Smooth muscle cell (in vitro differentiated cells): ENCODE measurements around the gene DNAJC18. TPM values are rescaled to one million over a fixed set of nuclear protein-coding genes. Genes with fewer than 3 reads are reported as not detected.

ENCODE experiments used
- DNase-seq: peaks from one replicate; lab custom pipeline; 2025; ENCODE audit not compliant: unreplicated experiment; lab: John Stamatoyannopoulos, UW
- H2AFZ ChIP-seq: fragments of 200-600 bp; sonication (generic); 2 replicates; pipeline ENCODE4 v1.6.0; 2016; ENCODE audit warnings: antibody characterized with exemption, low read depth, mild to moderate bottlenecking
- H3F3A ChIP-seq: fragments of 200-600 bp; sonication (generic); 2 replicates; pipeline ENCODE4 v1.6.0; 2017; ENCODE audit warnings: antibody characterized with exemption, low read depth
- H3K27ac ChIP-seq: fragments of 200-600 bp; sonication (generic); 2 replicates; pipeline ENCODE4 v1.5.1; 2016; ENCODE audit warnings: low read depth, mild to moderate bottlenecking
- H3K27me3 ChIP-seq: fragments of 200-600 bp; sonication (generic); 2 replicates; pipeline ENCODE4 v1.6.1; 2016; ENCODE audit warnings: low read depth, mild to moderate bottlenecking
- H3K36me3 ChIP-seq: fragments of 200-600 bp; sonication (generic); 2 replicates; pipeline ENCODE4 v1.5.1; 2016; ENCODE audit warnings: low read depth
- H3K4me1 ChIP-seq: fragments of 200-600 bp; sonication (generic); 2 replicates; pipeline ENCODE4 v1.5.1; 2016; ENCODE audit warnings: low read depth
- H3K4me2 ChIP-seq: fragments of 200-600 bp; sonication (generic); 2 replicates; pipeline ENCODE4 v1.6.0; 2016; ENCODE audit warnings: mild to moderate bottlenecking
- H3K4me3 ChIP-seq: fragments of 200-600 bp; sonication (generic); 2 replicates; pipeline ENCODE4 v1.5.1; 2016; ENCODE audit warnings: mild to moderate bottlenecking
- H3K79me2 ChIP-seq: fragments of 200-600 bp; sonication (generic); 2 replicates; pipeline ENCODE4 v1.6.0; 2016; ENCODE audit warnings: low read depth, mild to moderate bottlenecking
- H3K9ac ChIP-seq: fragments of 200-600 bp; sonication (generic); 2 replicates; pipeline ENCODE4 v1.6.0; 2016; ENCODE audit warnings: low read depth
- H3K9me3 ChIP-seq: fragments of 200-600 bp; sonication (generic); replicated peaks from 2 replicates; pipeline ENCODE4 v1.5.1; 2016; ENCODE audit warnings: low read depth
- H4K20me1 ChIP-seq: fragments of 200-600 bp; sonication (generic); 2 replicates; pipeline ENCODE4 v1.6.0; 2016; ENCODE audit warnings: low read depth
- WGBS: methylation state at CpG from one replicate; pipeline ENCODE4 v1.1.7; 2016; ENCODE audit warnings: low lambda C conversion rate; 5-methylcytosine and 5-hydroxymethylcytosine counted together
- polyA plus RNA-seq: library from polyadenylated mRNA; unstranded; fragments of >200 nt; fragmentation: Nextera tagmentation; extraction: Ambion mirVana; gene quantifications from 2 replicates; pipeline ENCODE4 v1.2.1, GENCODE V29; 2016
- total RNA-seq: library from RNA; depleted of rRNA; stranded (reverse); fragments of >200 nt; gene quantifications from 2 replicates; pipeline ENCODE4 v1.2.3, GENCODE V29; 2014
- TF ChIP-seq, protein P1 (sequence below): fragments of 200-600 bp; sonication (generic); IDR thresholded peaks from 2 replicates; pipeline ENCODE4 v1.5.1; 2017; ENCODE audit warnings: borderline replicate concordance, mild to moderate bottlenecking, antibody characterized with exemption; ENCODE audit not compliant: insufficient read depth, poor library complexity, severe bottlenecking

Gene DNAJC18
- total and polyA plus RNA-seq, 2 experiments from 2014 or later: 9.6 to 16.9 TPM

DNA sequence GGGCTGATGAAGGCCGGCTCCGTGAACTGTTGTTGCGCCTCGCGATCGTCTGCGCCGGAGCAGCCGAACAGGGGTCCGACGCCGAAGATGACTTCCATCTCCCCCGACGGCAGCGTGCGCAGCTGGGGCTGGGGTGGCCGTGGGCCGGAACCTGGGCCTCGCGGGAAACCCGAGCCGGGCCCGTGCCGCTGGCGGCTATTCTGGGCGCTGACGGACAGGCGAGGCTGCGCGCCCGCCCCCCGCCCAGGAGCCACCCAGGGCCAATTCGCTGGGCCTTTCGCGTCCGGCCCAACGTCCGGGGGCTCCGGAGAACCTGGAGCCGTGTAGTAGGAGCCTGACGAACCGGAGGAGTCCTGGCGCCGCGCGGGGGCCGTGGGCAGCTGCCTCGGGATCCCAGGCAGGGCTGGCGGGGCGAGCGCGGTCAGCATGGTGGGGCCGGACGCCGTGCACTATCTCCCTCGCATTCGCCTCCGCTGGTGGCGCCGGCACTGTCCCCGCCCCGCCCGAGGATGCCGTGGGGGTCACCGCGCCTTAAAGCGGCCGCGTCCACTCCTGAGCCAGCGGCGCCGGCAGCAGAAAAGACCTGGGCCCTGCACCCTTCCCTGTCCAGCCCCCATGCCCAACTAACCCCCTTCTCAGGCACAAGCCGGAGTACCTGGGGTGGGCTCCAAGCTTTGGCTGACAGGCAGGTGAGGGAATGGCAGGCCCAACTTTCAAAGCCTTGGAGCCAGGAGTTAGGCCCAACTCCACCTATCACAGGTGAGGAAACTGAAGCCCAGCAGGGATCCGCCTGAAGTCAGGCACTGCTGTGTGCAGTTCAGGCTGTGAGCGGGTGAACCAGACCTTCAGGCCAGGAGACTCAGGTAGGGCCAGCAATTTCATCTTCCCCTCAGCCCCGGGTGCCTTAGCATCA is 44.4 kb downstream of the DNAJC18 start, which contains the start of gene PROB1:
PROB1 (minus strand) TSS at position 451 of the 913 bp plus-strand sequence; CDS start at position 428, 23 bp downstream.
- Histone ChIP-seq H2AFZ (peak within 1 kb of the TSS; percentile 59), H3K9me3 (no peaks in the 10 kb centered on the region), H4K20me1 (peaks cover 22% of the 10 kb centered on the region), H3F3A (no peaks in the 10 kb centered on the region), H3K36me3 (no peaks in the 10 kb centered on the region), H3K9ac (peak within 1 kb of the TSS; percentile 35), H3K4me2 (peak within 1 kb of the TSS; percentile 85), H3K4me3 (peak within 1 kb of the TSS; percentile 55), H3K27ac (no peak within 1 kb of the TSS), H3K4me1 (peaks cover 3% of the 10 kb centered on the region), H3K79me2 (no peaks in the 10 kb centered on the region), H3K27me3 (no peaks in the 10 kb centered on the region)
- TF ChIP-seq, protein P1, sequence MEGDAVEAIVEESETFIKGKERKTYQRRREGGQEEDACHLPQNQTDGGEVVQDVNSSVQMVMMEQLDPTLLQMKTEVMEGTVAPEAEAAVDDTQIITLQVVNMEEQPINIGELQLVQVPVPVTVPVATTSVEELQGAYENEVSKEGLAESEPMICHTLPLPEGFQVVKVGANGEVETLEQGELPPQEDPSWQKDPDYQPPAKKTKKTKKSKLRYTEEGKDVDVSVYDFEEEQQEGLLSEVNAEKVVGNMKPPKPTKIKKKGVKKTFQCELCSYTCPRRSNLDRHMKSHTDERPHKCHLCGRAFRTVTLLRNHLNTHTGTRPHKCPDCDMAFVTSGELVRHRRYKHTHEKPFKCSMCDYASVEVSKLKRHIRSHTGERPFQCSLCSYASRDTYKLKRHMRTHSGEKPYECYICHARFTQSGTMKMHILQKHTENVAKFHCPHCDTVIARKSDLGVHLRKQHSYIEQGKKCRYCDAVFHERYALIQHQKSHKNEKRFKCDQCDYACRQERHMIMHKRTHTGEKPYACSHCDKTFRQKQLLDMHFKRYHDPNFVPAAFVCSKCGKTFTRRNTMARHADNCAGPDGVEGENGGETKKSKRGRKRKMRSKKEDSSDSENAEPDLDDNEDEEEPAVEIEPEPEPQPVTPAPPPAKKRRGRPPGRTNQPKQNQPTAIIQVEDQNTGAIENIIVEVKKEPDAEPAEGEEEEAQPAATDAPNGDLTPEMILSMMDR: no peak
- no peak for DNase-seq
- 16% methylated on average over 63 of the region's 76 CpGs for WGBS

DNA sequence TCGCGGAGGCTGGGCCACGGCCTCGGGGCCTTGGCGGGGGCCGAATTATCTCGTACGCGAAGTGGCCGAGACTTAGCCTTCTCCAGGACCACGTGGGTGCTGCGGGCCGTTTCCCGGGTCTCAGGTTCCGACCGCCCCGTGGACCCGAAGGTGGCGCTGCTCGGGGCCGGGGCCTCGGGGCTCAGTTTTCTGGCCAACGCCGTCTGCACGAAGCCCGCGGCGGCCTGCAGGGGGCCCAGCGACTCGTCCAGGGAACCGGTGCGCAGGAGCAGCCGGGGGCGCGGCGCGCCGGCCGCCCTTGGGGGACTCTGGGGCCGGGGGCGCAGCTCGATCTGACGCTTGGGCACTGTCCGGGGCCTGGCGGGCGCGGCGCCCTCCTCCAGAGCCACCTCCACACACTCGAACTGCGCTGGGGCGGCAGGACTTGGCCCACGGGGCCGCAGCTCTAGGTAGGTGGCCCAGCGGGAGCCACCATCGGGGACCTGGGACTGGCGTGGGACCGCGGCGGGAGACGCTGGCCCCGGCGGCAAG is 45.1 kb downstream of the DNAJC18 start:
- H3K4me3 ChIP-seq: peak overlapping the region; percentile 55
- no peaks in the 10 kb centered on the region for H3F3A ChIP-seq
- H3K9me3 ChIP-seq: no peaks in the 10 kb centered on the region
- H3K4me2 ChIP-seq: peak overlapping the region; percentile 85
- peaks cover 22% of the 10 kb centered on the region for H4K20me1 ChIP-seq
- H2AFZ ChIP-seq: peak overlapping the region; percentile 59
- peaks cover 3% of the 10 kb centered on the region for H3K4me1 ChIP-seq
- no peaks in the 10 kb centered on the region for H3K79me2 ChIP-seq
- peak overlapping the region; percentile 35 for H3K9ac ChIP-seq
- DNase-seq: peak; percentile 44
- no peak overlapping the region for H3K27ac ChIP-seq
- TF ChIP-seq, protein P1: peak; percentile 52
- no peaks in the 10 kb centered on the region for H3K36me3 ChIP-seq
- no peaks in the 10 kb centered on the region for H3K27me3 ChIP-seq
- 2% methylated on average over 62 of the region's 62 CpGs for WGBS

DNA sequence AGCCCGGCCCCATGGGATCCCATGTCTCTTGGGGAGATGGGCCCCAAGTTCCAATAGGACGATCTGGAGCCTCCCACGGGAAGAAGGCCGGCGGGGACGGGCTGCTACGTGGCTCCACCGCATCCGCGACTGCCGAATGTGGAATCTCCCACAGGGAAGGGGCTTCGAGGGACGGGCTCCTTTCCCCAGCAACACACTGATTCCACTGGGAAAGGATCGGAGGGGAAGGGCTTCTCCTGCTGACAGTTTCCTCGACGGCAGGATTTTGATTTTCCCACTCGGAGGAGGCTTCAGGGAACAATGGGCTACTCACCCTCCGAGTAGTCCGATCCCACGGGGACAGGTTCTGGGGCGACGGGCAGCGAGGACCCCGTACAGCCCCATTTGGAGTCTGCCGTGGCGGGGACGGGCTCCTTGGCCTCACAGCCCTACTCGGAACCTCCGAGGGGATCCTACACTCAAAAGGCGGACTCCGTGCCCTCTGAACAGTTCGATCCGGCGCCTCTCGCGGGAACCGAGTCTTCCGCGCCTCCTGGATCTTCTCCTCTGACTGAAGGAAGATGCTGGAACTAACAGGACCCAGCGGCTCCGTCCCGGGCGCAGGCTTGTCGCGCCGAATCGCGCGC is 45.7 kb downstream of the DNAJC18 start:
- Histone ChIP-seq H3K4me3 (peak overlapping the region; percentile 55), H3K27ac (no peak overlapping the region), H3K27me3 (no peaks in the 10 kb centered on the region), H3K9me3 (no peaks in the 10 kb centered on the region), H3K4me2 (peak overlapping the region; percentile 85), H3K9ac (peak overlapping the region; percentile 35), H4K20me1 (peaks cover 22% of the 10 kb centered on the region), H2AFZ (peak overlapping the region; percentile 59), H3K4me1 (peaks cover 3% of the 10 kb centered on the region), H3F3A (no peaks in the 10 kb centered on the region), H3K36me3 (no peaks in the 10 kb centered on the region), H3K79me2 (no peaks in the 10 kb centered on the region)
- WGBS: 7% methylated on average over 49 of the region's 49 CpGs
- DNase-seq: no peak
- TF ChIP-seq, protein P1: no peak
